Activated CD4-positive, alpha-beta T cell treated with anti-CD3 and anti-CD28 coated beads, Interleukin-2, amount 50 U/mL, for 4 hours (primary cell): ENCODE data around the gene SAE1.
"Not testable (repeated sequence)": the region's sequence is repeated elsewhere in the genome, so short reads cannot be mapped to it uniquely, and the experiment has no call there.

Experiments
- DNase-seq, 2 experiments: peaks; one replicate each; pipeline ENCODE4 v3.0.0-alpha.2; 2020

Gene SAE1

DNA sequence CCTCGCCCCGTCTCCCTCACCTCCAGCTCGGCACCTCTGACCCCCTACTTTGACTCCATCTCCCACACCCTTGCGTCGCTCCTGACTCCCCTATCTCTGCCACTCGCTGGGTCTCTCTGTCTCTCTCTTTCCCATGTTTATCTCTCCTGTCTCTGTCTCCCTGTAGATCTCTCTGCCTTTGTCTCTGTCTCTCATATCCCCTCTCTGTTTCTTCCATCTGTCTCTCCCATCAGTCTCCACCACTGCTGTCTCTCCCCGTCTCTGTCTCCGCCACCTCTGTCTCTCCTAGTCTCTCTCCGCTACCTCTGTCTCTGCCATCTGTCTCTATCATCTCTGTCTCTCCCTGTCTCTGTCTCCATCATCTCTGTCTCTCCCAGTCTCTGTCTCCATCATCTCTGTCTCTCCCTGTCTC is 112.7 kb downstream of the SAE1 start:
- no peak for DNase-seq

DNA sequence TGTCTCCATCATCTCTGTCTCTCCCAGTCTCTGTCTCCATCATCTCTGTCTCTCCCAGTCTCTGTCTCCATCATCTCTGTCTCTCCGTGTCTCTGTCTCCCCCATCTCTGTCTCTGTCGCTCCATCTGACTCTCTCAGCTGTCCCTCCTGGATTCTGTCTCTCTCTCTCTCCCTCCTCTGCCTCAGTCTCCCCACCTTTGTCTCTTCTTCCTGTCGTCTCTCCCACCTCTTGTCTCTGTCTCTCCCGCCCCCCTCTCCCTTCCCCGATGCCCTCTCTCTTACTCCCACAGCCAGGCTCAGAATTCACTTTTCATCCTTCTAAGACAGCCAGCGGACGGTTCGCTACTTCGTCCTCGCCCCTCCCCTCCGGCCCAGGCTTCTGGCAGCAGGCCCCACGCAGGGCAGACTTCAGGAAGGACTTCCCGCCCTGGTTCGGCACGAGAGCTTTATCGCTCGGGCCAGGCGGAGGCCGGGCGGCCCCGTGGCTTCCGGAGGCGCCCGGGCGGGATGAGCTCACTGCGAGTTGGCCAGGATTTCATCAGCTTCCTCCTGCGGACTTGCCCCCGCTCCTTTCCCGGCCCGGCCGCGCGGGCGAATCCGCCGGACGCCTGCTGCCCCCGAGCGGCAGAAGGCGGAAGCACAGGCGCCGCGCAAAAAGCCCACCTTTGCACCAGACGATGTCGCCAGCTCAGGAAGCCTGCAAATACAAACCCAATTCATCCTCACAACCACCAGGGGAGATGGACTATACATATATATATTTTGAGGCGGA is 113.3 kb downstream of the SAE1 start:
- DNase-seq, result peak; percentile 84 to 86

DNA sequence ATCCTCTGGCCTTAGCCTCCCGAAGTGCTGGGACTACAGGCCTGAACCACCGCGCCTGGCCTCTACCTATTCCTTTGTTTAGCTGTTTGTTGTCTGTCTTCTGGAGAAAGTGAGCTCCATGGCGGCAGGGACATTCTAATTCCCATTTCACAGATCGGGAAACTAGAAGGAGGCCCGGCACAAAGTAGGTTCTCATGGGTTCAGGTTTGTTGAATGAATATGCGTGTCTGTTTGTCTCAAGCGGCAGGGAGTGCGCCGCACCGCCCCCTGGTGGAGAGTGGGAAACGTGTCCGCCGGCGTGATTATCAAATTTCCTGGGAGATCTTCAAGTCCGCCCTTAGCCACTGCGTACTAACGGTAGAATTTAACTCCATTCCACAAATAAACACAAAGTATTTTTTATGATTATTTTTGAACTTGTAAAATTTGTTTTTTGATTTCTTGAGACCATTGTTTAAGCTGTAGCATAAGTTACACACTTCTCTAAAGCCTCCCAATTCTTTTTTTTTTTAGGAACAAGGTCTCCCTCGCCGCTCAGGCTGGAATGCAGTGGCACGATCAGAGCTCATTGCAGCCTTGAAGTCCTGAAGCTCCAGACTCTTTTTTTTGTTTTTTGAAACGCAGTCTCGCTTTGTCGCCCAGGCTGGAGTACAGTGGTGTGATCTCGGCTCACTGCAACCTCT is 116.8 kb downstream of the SAE1 start:
- peak; percentile 73 to 75 for DNase-seq

- not testable (repeated sequence) for DNase-seq
Observed at GRCh38 chr19:47253016-47253415, 122.4 kb downstream of the SAE1 start.

- no peak for DNase-seq
Observed at GRCh38 chr19:47253467-47253881, 122.8 kb downstream of the SAE1 start.

- DNase-seq, result no peak
Observed at GRCh38 chr19:47253970-47254369, 123.3 kb downstream of the SAE1 start.

DNA sequence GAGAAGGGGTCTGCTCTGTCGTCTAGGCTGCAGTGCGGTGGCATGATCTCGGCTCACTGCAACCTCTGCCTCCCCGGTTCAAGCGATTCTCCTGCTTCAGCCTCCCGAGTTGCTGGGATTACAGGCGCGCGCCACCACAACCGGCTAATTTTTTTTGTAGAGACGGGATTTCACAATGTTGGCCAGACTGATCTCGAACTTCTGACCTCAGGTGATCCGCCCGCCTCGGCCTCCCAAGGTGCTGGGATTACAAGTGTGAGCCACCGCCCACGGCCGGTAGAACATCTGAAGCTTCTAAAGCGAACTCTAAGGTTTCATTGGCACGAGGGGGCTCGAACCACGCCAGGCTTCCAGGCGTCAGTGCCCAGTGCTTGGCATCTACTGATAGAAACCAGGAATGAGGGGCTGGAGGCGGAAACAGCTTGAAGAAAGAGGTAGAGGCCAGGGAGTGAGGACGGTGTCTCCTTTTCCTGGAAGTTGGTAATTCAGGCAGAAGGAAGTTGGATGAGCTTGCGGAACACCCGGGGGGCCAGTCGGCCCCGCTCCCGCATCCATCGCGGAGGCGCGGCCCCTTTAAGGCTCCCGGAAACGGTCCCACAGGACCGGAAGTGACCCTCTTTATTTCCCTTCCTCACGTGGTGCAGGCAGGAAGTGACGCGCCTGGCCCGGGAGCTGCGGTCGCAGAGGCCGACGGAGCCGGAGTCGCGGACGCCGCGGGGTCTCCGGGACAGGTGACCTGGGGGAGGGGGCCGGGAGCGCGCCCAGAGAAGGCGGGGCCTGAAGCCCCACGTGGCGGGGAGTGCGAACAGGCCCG is 125.5 kb downstream of the SAE1 start, which contains the start of gene CCDC9:
Gene CCDC9, plus strand, starts transcription at position 647 of the 814 bp plus-strand sequence. CDS start 1,876 bp downstream, outside the sequence.
- DNase-seq, result peak; percentile 79 to 87

- DNase-seq, result peak; percentile 99
Observed at GRCh38 chr19:47256693-47257410, 126.2 kb downstream of the SAE1 start.

- no peak for DNase-seq
Observed at GRCh38 chr19:47257411-47258169, 127.0 kb downstream of the SAE1 start.

DNA sequence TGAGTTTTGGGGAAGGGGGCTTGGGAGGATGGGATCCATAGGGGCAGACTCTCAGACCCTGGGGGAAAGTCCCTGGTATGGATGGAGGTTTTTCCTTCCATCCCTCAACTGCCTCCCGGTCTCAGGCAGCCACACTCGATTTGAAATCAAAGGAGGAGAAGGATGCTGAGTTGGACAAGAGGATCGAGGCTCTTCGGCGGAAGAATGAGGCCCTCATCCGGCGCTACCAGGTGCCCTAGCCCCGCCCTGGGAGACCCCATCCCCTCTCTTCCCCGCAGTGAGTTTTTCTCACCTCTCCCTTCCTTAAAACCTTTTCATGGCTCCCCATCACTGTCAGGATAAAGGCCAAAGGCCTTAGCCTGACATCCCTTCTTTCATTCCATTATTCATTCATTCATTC is 127.8 kb downstream of the SAE1 start:
- no peak for DNase-seq

DNA sequence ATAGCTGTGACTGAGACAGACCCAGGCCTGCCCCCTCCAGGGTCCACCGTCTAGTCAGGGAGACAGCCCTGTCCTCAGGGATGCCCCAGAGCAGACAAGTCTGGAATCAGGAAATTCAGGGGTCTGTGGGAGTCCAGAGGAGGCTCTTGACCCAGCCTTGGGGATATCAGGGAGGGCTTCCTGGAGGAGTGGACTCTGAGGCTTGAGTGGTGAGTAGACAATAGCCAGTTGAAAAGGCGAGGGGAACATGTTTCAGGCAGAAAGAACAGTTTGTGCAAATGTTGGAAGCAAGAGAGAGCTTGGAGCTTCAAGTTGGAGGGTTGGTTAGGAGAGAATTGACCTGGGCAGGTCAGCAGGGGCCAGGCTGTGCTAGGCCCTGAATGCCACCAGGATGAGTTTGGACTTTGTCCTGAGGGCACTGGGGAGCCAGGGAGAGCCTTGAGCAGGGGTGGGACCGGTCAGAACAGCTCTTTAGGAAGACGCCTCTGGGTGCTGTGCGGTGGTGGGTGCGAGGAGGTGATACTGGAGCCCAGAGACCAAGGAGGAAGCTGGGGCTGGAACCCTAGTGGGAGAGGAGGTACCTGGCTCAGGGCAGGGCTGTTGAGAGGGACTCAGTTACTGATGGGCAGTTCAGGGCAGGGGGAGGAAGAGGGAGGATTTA is 128.4 kb downstream of the SAE1 start:
- no peak for DNase-seq
